Activated gamma-delta T cell treated with Interleukin-2 at 50 U/mL for 16 hours (primary cell): ENCODE results near the gene COPS2.
A peak's percentile ranks its signal among the peaks of the same experiment; 100 is the strongest.
"Not testable (repeated sequence)": the region's sequence is repeated elsewhere in the genome, so short reads cannot be mapped to it uniquely, and the experiment has no call there.

Experiments
- DNase-seq: peaks from one replicate; pipeline ENCODE4 v3.0.0-alpha.2; 2020

Gene COPS2

GRCh38 chr15:49155110-49155833 lies at the start of gene COPS2:
Gene COPS2, minus strand, starts transcription at chr15:49155599. Its CDS starts 21 bp downstream, at chr15:49155578.
- peak; percentile 92 for DNase-seq

- DNase-seq: no peak
These were observed 44.9 kb upstream of the COPS2 start for GRCh38 chr15:49200347-49200746.

GRCh38 chr15:49199666-49200065 lies 44.3 kb upstream of the COPS2 start:
- no peak for DNase-seq

- DNase-seq: no peak
These were observed 41.5 kb upstream of the COPS2 start for GRCh38 chr15:49196856-49197255.

- no peak for DNase-seq
These were observed 36.5 kb upstream of the COPS2 start for GRCh38 chr15:49191892-49192291.

GRCh38 chr15:49190586-49190985 lies 35.2 kb upstream of the COPS2 start:
- DNase-seq: no peak

GRCh38 chr15:49189631-49190030 lies 34.2 kb upstream of the COPS2 start:
- DNase-seq: no peak

GRCh38 chr15:49188933-49189332 lies 33.5 kb upstream of the COPS2 start:
- DNase-seq: no peak

GRCh38 chr15:49187549-49188245 lies 32.3 kb upstream of the COPS2 start:
- no peak for DNase-seq

- DNase-seq: no peak
These were observed 30.1 kb upstream of the COPS2 start for GRCh38 chr15:49185473-49185872.

GRCh38 chr15:49183741-49184140 lies 28.3 kb upstream of the COPS2 start:
- not testable (repeated sequence) for DNase-seq

- DNase-seq: no peak
These were observed 26.7 kb upstream of the COPS2 start for GRCh38 chr15:49182128-49182527.

GRCh38 chr15:49179433-49180190 lies 24.2 kb upstream of the COPS2 start:
- DNase-seq: no peak

- DNase-seq: no peak
These were observed 23.1 kb upstream of the COPS2 start for GRCh38 chr15:49178497-49178896.

GRCh38 chr15:49175582-49176397 lies 20.4 kb upstream of the COPS2 start:
- not testable (repeated sequence) for DNase-seq

GRCh38 chr15:49174902-49175301 lies 19.5 kb upstream of the COPS2 start:
- DNase-seq: no peak

- no peak for DNase-seq
These were observed 16.4 kb upstream of the COPS2 start for GRCh38 chr15:49171790-49172189.

GRCh38 chr15:49169880-49170597 lies 14.6 kb upstream of the COPS2 start, which contains the start of gene GALK2:
Gene GALK2, plus strand, starts transcription at chr15:49170247. Its CDS starts 76 bp downstream, at chr15:49170323.
- peak; percentile 73 for DNase-seq

- no peak for DNase-seq
These were observed 12.6 kb upstream of the COPS2 start for GRCh38 chr15:49168016-49168415.

GRCh38 chr15:49164865-49165264 lies 9.5 kb upstream of the COPS2 start:
- no peak for DNase-seq

- DNase-seq: no peak
These were observed 8.3 kb upstream of the COPS2 start for GRCh38 chr15:49163678-49164077.
